A673 (cell line): ENCODE measurements around the gene PIAS1.

Source experiments
- EZH2 ChIP-seq: fragments of 200-600 bp; sonication (generic); IDR thresholded peaks from 2 replicates; pipeline ENCODE4 v1.6.1; 2017; ENCODE audit warnings: borderline replicate concordance, low read depth, mild to moderate bottlenecking, mixed read lengths, antibody characterized with exemption, low read length; ENCODE audit not compliant: poor library complexity, severe bottlenecking
- TF ChIP-seq, protein P1 (sequence below): fragments of 300-800, 200-600 bp; sonication (generic); conservative IDR thresholded peaks from 2 replicates; pipeline ENCODE4 v1.5.1; 2017; ENCODE audit warnings: low read depth, mild to moderate bottlenecking, antibody characterized with exemption, low read length, moderate library complexity, mixed read lengths

DNA sequence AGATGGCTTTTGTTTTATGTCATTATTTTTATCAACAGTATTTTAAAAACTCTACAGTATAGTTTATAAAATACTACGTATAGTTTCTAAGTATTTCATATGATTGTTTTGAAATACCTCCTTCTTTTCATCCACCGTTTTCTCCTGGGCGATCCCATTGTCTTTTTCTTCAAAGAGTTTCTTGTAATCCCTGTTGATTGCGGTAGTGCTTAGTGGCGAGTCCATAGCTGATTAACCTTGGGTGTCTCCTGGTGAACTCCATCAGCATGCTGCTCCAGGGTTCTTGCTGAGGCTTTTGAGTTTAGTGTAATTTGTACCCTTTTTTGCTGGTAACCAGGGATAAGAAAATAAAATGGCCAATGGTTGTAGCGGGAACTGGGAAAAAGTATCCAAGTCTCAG is 3.6 kb downstream of the PIAS1 start:
- TF ChIP-seq, protein P1, sequence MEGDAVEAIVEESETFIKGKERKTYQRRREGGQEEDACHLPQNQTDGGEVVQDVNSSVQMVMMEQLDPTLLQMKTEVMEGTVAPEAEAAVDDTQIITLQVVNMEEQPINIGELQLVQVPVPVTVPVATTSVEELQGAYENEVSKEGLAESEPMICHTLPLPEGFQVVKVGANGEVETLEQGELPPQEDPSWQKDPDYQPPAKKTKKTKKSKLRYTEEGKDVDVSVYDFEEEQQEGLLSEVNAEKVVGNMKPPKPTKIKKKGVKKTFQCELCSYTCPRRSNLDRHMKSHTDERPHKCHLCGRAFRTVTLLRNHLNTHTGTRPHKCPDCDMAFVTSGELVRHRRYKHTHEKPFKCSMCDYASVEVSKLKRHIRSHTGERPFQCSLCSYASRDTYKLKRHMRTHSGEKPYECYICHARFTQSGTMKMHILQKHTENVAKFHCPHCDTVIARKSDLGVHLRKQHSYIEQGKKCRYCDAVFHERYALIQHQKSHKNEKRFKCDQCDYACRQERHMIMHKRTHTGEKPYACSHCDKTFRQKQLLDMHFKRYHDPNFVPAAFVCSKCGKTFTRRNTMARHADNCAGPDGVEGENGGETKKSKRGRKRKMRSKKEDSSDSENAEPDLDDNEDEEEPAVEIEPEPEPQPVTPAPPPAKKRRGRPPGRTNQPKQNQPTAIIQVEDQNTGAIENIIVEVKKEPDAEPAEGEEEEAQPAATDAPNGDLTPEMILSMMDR: no peak
- TF ChIP-seq EZH2: no peak
